ENCODE results near the gene WDR89. TPM values are rescaled to one million over a fixed set of nuclear protein-coding genes. Genes with fewer than 3 reads are reported as not detected.

WDR89 gene
- polyA plus RNA-seq, 2 of the 4 experiments (the other 2 are of a cell fraction), result 15.1 to 20.9 TPM

DNA sequence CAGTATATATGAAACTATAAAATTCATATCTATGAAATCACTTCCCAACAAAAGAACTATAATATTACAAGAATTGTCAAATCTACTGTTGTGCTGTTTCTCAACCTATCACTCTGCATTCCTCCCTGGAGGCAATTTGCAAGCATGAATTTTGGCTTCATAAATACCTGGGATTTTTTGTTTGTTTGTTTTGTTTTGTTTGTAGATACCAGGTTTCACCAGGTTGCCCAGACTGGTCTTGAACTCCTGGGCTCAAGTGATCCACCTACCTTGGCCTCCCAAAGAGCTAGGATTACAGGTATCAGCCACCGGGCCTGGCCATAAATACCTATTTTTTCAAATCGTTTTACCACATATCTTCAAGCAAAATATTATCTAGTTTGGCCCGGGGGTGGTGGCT, 47.5 kb upstream of the WDR89 start:
- Histone ChIP-seq H3K9me3 (no peaks in the 10 kb centered on the region), H3K4me3 (no peak overlapping the region), H3K27ac (no peak overlapping the region), H3K4me1 (no peaks in the 10 kb centered on the region), H3K4me2 (no peak overlapping the region)
- no peak for ATAC-seq
- no peak for FAIRE-seq
- TF ChIP-seq FOSL2 (IDR thresholded peaks at IDR 0.05) (no peak), FOSL2 (CRISPR knock-in tag; IDR thresholded peaks at IDR 0.05) (no peak), HOXB13 (CRISPR knock-in tag; IDR thresholded peaks at IDR 0.05; ENCODE audit: low read depth) (no peak), MYC (IDR thresholded peaks at IDR 0.05; ENCODE audit: borderline replicate concordance, low read length) (no peak), EHF (CRISPR knock-in tag; IDR thresholded peaks at IDR 0.05) (no peak), POLR2A (IDR thresholded peaks at IDR 0.05; ENCODE audit: low read length) (no peak), CBX2 (IDR thresholded peaks at IDR 0.05; ENCODE audit: borderline replicate concordance, low read depth) (no peak)
- POLR2A ChIA-PET, result no interaction called here
- DNase-seq (ENCODE audit: low read depth in 1 of 2, low spot score in 1 of 2), result no peak
- 76% methylated on average over 3 of the region's 3 CpGs for WGBS (ENCODE audit: missing lambda C conversion rate)
- CTCF ChIA-PET, result interaction anchor here (1.4 to 1.8 kb wide), 2 partner anchors 47 to 81 kb away, joined by 3 to 5 read pairs; partner anchors contain the start of gene WDR89

DNA sequence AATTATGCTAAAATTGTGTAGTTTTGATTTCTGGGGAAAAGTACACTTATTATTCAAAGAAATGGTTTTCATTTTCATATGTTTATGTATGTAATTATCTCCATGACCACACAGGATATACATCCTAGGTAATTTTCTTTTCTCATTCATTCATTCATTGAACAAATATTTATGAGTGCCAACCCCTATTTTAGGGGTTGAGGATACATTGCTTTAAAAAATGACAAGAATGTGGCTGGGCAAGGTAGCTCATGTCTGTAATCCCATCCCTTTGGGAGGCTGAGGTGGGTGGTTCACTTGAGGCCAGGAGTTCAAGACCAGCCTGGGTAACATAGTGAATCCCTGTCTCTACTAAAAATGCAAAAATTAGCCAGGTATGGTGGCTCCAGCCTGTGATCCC, 45.3 kb upstream of the WDR89 start:
- no peak overlapping the region for H3K4me3 ChIP-seq
- ATAC-seq (no peak), FAIRE-seq (no peak), DNase-seq (ENCODE audit: low read depth in 1 of 2, low spot score in 1 of 2) (no peak)
- H3K4me1 ChIP-seq, result no peaks in the 10 kb centered on the region
- ChIA-PET POLR2A (interaction anchor here (0.9 kb wide), 1 partner anchor 45 kb away, joined by 3 read pairs; the partner anchor contains the start of gene WDR89), CTCF (no interaction called here)
- H3K4me2 ChIP-seq, result no peak overlapping the region
- H3K9me3 ChIP-seq, result no peaks in the 10 kb centered on the region
- H3K27ac ChIP-seq, result no peak overlapping the region
- no peak for TF ChIP-seq BHLHE40 (IDR thresholded peaks at IDR 0.05; ENCODE audit: low read depth, low read length)
- TF ChIP-seq RCOR1 (IDR thresholded peaks at IDR 0.05; ENCODE audit: low read depth, low read length), result no peak
- no peak for TF ChIP-seq ZFP36 (IDR thresholded peaks at IDR 0.05; ENCODE audit: borderline replicate concordance, partially characterized antibody)
- TF ChIP-seq FOXS1 (CRISPR knock-in tag; IDR thresholded peaks at IDR 0.05), result no peak
- no peak for TF ChIP-seq NR3C1 (IDR thresholded peaks at IDR 0.05)
- no peak for TF ChIP-seq JUN (IDR thresholded peaks at IDR 0.05)
- no peak for TF ChIP-seq SMC3 (IDR thresholded peaks at IDR 0.05)

DNA sequence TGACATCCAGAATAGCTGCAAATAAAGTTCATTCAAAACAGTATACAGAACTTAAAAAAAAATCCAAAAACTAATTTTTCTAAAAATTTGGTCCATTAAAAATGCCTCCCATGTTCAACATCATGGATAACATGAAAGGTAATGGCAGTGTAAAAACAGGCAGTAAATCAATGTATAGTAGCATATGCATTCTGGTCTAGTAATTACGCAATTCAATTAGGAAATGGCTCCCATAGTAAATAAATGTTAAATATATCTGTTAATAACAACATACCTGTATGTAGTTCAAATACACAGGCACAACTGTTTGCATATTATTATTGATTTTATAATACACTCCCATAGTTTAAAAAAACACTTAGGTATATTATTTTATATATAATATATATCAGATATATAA, 43.7 kb upstream of the WDR89 start:
- Histone ChIP-seq H3K9me3 (no peaks in the 10 kb centered on the region), H3K4me2 (no peak overlapping the region), H3K4me3 (no peak overlapping the region), H3K27ac (no peak overlapping the region), H3K4me1 (no peaks in the 10 kb centered on the region)
- WGBS (ENCODE audit: missing lambda C conversion rate), result 94% methylated on average over 1 of the region's 1 CpG
- FAIRE-seq, result no peak
- TF ChIP-seq HEYL (CRISPR knock-in tag; IDR thresholded peaks at IDR 0.05) (no peak), CEBPB (IDR thresholded peaks at IDR 0.05) (peak in 1 of 2 experiments; percentile 36; a peak in 3 of 4 replicates)
- POLR2A ChIA-PET, result no interaction called here
- CTCF ChIA-PET, result no interaction called here
- no peak for ATAC-seq
- DNase-seq (ENCODE audit: low read depth in 1 of 2, low spot score in 1 of 2), result no peak

DNA sequence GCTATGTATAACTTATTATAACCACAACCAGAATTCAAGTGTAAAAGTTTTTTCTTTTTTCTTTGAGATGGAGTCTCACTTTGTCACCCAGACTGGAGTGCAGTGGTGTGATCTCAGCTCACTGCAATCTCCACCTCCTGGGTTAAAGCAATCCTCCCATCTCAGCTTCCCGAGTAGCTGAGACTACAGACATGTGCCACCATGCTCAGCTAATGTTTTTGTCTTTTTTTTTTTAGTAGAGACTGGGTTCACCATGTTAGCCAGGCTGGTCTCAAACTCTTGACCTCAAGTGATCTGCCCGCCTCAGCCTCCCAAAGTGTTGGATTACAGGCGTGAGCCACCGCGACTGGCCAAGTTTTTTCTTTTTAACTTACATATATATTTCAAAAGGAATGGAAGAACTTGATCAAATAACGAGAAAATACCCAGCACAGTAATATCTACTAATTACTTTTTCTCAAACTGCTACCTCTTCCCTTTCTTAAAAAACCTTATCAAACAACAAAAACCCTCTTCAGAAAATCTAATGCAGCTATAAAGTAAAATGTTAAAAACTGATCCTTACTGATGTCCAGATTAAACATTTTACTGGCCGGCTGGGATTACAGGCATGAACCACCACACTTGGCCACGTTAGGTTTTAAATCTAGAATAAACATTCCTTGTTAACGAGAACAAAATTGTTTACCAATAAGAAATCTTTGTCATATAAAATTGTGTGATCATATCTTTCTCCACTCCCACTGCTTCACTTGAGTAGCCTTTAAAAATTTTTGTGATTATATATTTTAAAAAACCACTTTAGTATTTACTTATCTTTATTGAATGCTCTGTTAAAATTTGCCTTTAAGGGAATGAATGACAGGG, 41.3 kb upstream of the WDR89 start:
- WGBS (ENCODE audit: missing lambda C conversion rate), result 87% methylated on average over 9 of the region's 9 CpGs
- ChIA-PET CTCF (interaction anchor here (0.6 kb wide), 1 partner anchor 96 kb away, joined by 3 read pairs; no protein-coding TSS in a partner anchor), POLR2A (no interaction called here)
- Histone ChIP-seq H3K9me3 (no peaks in the 10 kb centered on the region), H3K27ac (no peak overlapping the region), H3K4me2 (no peak overlapping the region), H3K4me3 (no peak overlapping the region), H3K4me1 (peaks cover 6% of the 10 kb centered on the region; the same call in 1 of the 3 replicates)
- DNase-seq (ENCODE audit: low read depth in 1 of 2, low spot score in 1 of 2) (no peak), ATAC-seq (no peak), FAIRE-seq (no peak)
- no peak for TF ChIP-seq TP53 (CRISPR knock-in tag; IDR thresholded peaks at IDR 0.05)
- TF ChIP-seq, protein P1, sequence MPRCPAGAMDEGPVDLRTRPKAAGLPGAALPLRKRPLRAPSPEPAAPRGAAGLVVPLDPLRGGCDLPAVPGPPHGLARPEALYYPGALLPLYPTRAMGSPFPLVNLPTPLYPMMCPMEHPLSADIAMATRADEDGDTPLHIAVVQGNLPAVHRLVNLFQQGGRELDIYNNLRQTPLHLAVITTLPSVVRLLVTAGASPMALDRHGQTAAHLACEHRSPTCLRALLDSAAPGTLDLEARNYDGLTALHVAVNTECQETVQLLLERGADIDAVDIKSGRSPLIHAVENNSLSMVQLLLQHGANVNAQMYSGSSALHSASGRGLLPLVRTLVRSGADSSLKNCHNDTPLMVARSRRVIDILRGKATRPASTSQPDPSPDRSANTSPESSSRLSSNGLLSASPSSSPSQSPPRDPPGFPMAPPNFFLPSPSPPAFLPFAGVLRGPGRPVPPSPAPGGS (IDR thresholded peaks at IDR 0.05), result no peak
- no peak for TF ChIP-seq FOXS1 (CRISPR knock-in tag; IDR thresholded peaks at IDR 0.05)
- TF ChIP-seq FOSB (CRISPR knock-in tag; IDR thresholded peaks at IDR 0.05), result no peak
- TF ChIP-seq HDAC2 (IDR thresholded peaks at IDR 0.05), result no peak
- TF ChIP-seq RNF2 (IDR thresholded peaks at IDR 0.05; ENCODE audit: borderline replicate concordance, low read depth), result no peak
- no peak for TF ChIP-seq EHF (CRISPR knock-in tag; IDR thresholded peaks at IDR 0.05)
- TF ChIP-seq CBX8 (IDR thresholded peaks at IDR 0.05), result no peak
- no peak for TF ChIP-seq FOSL2 (IDR thresholded peaks at IDR 0.05)
- no peak for TF ChIP-seq FOSL2 (CRISPR knock-in tag; IDR thresholded peaks at IDR 0.05)
- TF ChIP-seq RFX5 (IDR thresholded peaks at IDR 0.05), result no peak
- TF ChIP-seq, protein P2, sequence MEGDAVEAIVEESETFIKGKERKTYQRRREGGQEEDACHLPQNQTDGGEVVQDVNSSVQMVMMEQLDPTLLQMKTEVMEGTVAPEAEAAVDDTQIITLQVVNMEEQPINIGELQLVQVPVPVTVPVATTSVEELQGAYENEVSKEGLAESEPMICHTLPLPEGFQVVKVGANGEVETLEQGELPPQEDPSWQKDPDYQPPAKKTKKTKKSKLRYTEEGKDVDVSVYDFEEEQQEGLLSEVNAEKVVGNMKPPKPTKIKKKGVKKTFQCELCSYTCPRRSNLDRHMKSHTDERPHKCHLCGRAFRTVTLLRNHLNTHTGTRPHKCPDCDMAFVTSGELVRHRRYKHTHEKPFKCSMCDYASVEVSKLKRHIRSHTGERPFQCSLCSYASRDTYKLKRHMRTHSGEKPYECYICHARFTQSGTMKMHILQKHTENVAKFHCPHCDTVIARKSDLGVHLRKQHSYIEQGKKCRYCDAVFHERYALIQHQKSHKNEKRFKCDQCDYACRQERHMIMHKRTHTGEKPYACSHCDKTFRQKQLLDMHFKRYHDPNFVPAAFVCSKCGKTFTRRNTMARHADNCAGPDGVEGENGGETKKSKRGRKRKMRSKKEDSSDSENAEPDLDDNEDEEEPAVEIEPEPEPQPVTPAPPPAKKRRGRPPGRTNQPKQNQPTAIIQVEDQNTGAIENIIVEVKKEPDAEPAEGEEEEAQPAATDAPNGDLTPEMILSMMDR (IDR thresholded peaks at IDR 0.05), result no peak
- no peak for TF ChIP-seq CHD2 (IDR thresholded peaks at IDR 0.05; ENCODE audit: low read length, partially characterized antibody)
- TF ChIP-seq TFCP2L1 (CRISPR knock-in tag; IDR thresholded peaks at IDR 0.05), result no peak
- TF ChIP-seq CEBPB (IDR thresholded peaks at IDR 0.05), result no peak
- TF ChIP-seq HOXB5 (CRISPR knock-in tag; IDR thresholded peaks at IDR 0.05), result no peak
